Putamen (tissue), 1 donor: ENCODE data around the gene HS2ST1.
A peak's percentile ranks its signal among the peaks of the same experiment; 100 is the strongest.

ENCODE experiments used
- DNase-seq: peaks from one replicate; pipeline ENCODE4 v3.0.0-alpha.2; 2016; ENCODE audit warnings: low spot score

Gene HS2ST1

GRCh38 chr1:87137342-87137739 lies 222.9 kb downstream of the HS2ST1 start:
- no peak for DNase-seq

- no peak for DNase-seq
Observed at GRCh38 chr1:87140831-87141540, 226.6 kb downstream of the HS2ST1 start.

GRCh38 chr1:87141556-87141955 lies 227.1 kb downstream of the HS2ST1 start:
- DNase-seq: no peak

GRCh38 chr1:87143413-87144135 lies 229.1 kb downstream of the HS2ST1 start:
- no peak for DNase-seq

- no peak for DNase-seq
Observed at GRCh38 chr1:87144316-87144895, 230.0 kb downstream of the HS2ST1 start.

GRCh38 chr1:87144981-87145380 lies 230.5 kb downstream of the HS2ST1 start:
- DNase-seq: no peak

GRCh38 chr1:87146538-87146937 lies 232.1 kb downstream of the HS2ST1 start:
- no peak for DNase-seq

GRCh38 chr1:87146986-87147385 lies 232.6 kb downstream of the HS2ST1 start:
- no peak for DNase-seq

- DNase-seq: no peak
Observed at GRCh38 chr1:87147851-87148250, 233.4 kb downstream of the HS2ST1 start.

GRCh38 chr1:87148661-87149060 lies 234.2 kb downstream of the HS2ST1 start:
- DNase-seq: no peak

GRCh38 chr1:87149241-87150041 lies 235.0 kb downstream of the HS2ST1 start:
- DNase-seq: peak; percentile 45

- no peak for DNase-seq
Observed at GRCh38 chr1:87150143-87150542, 235.7 kb downstream of the HS2ST1 start.

- peak; percentile 42 for DNase-seq
Observed at GRCh38 chr1:87151500-87152421, 237.3 kb downstream of the HS2ST1 start.

GRCh38 chr1:87154384-87154783 lies 239.9 kb downstream of the HS2ST1 start:
- no peak for DNase-seq

GRCh38 chr1:87155170-87155569 lies 240.7 kb downstream of the HS2ST1 start:
- DNase-seq: peak; percentile 52

GRCh38 chr1:87155648-87156047 lies 241.2 kb downstream of the HS2ST1 start:
- DNase-seq: no peak

GRCh38 chr1:87156124-87156523 lies 241.7 kb downstream of the HS2ST1 start:
- DNase-seq: no peak

GRCh38 chr1:87159378-87159915 lies 245.0 kb downstream of the HS2ST1 start:
- DNase-seq: no peak
